ACC112 (cell line): ENCODE results near the gene KIF25.

ENCODE experiments used
- H2AFZ ChIP-seq: fragments of 200-600 bp; sonication (generic); one replicate; pipeline ENCODE4 v1.6.0; 2017; ENCODE audit warnings: antibody characterized with exemption, low read length; ENCODE audit not compliant: unreplicated experiment
- H3K27ac ChIP-seq: fragments of 200-600 bp; sonication (generic); 2 replicates; pipeline ENCODE4 v1.5.1; 2014; ENCODE audit warnings: low read depth, mild to moderate bottlenecking, antibody characterized with exemption, low read length, moderate library complexity
- H3K27me3 ChIP-seq: fragments of 200-600 bp; sonication (generic); 2 replicates; pipeline ENCODE4 v1.6.1; 2014; ENCODE audit warnings: mild to moderate bottlenecking, antibody characterized with exemption, low read length, moderate library complexity, mixed read lengths; ENCODE audit not compliant: insufficient read depth
- H3K36me3 ChIP-seq: fragments of 200-600 bp; sonication (generic); 2 replicates; pipeline ENCODE4 v1.6.1; 2016; ENCODE audit warnings: mild to moderate bottlenecking, antibody characterized with exemption, low read length, moderate library complexity, mixed read lengths; ENCODE audit not compliant: insufficient read depth
- H3K4me1 ChIP-seq: fragments of 200-600 bp; sonication (generic); one replicate; pipeline ENCODE4 v1.6.1; 2016; ENCODE audit warnings: low read length, mixed read lengths; ENCODE audit not compliant: insufficient read depth, unreplicated experiment, control insufficient read depth
- H3K4me3 ChIP-seq: fragments of 200-600 bp; sonication (generic); 2 replicates; pipeline ENCODE4 v1.5.1; 2014; ENCODE audit warnings: mild to moderate bottlenecking, low read depth, low read length
- H3K79me2 ChIP-seq: fragments of 200-600 bp; sonication (generic); one replicate; pipeline ENCODE4 v1.6.0; 2016; ENCODE audit warnings: low read length; ENCODE audit not compliant: control insufficient read depth, unreplicated experiment, insufficient read depth

Gene KIF25

DNA sequence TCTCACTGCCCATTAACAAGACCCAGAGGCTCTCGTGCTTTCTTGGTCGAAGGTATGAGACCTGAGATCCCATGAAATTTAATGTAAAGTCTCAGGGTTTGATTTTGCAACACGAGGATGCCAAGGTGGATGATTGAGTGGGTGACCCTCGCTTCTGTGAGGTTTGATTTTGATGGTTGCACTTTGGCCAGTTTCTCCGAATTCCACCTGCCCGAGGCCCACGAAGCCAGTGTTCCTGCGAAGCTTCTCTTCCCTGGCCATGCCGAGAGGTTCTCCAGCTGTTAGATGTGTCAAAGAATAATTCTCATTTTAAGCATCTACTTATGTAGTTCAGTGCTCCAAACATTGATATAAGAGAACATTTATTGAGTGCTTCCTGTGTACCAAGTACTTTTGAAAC lies at the start of gene KIF25:
Gene KIF25 (plus strand): TSS at position 30 of the 400 bp plus-strand sequence. CDS start 31,915 bp downstream, outside the sequence.
- no peak within 1 kb of the TSS for H3K27ac ChIP-seq
- no peaks in the 10 kb centered on the region for H3K4me1 ChIP-seq
- H2AFZ ChIP-seq, result no peak within 1 kb of the TSS
- H3K27me3 ChIP-seq, result peaks cover 16% of the 10 kb centered on the region
- no peak within 1 kb of the TSS for H3K4me3 ChIP-seq
- no peaks in the 10 kb centered on the region for H3K79me2 ChIP-seq
- no peaks in the 10 kb centered on the region for H3K36me3 ChIP-seq

DNA sequence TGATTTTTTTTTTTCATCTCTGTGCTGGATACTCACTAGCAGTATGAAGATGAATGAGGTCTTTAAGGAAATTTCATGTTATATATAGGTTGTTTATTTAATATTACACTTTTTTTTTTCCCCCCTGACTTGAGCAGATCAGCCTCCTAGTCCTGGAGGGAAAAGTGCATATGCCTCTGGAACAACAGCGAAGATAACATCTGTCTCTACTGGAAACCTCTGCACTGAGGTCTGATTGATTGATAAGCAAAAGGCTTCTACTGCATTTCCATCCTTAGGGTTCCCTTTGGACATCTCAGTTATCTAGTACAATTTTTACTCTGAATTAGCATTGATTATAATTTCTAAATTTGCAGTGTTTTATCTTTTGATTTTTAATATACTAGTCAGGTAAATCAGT lies 49.8 kb upstream of the KIF25 start:
- Histone ChIP-seq H3K79me2 (no peaks in the 10 kb centered on the region), H3K4me3 (no peak overlapping the region), H3K36me3 (peaks cover 12% of the 10 kb centered on the region; the same call in 1 of the 2 replicates), H3K4me1 (no peaks in the 10 kb centered on the region), H2AFZ (no peak overlapping the region), H3K27ac (no peak overlapping the region), H3K27me3 (no peaks in the 10 kb centered on the region)

DNA sequence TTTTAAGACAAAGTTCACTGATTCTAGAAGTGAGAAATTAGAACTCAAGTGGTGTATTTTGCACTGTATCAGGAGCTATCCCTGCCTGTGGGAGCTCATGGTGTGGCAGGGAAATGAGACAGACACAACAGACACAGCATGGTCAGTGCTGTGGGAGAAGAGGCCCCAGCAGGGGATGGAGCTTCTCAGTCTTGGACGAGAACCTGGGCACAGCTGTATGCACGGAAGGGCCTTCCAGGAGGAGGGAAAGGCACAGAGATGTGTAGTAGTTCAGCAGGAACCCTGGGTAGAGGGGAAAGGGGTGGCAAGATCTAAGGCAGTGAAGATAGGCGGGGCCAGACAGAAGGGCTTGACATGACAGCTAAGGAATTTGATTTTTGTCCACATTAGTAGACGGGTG lies 48.8 kb upstream of the KIF25 start:
- Histone ChIP-seq H3K4me3 (no peak overlapping the region), H3K36me3 (peaks cover 11% of the 10 kb centered on the region; the same call in 1 of the 2 replicates), H3K27ac (no peak overlapping the region), H2AFZ (no peak overlapping the region), H3K27me3 (no peaks in the 10 kb centered on the region), H3K4me1 (no peaks in the 10 kb centered on the region), H3K79me2 (no peaks in the 10 kb centered on the region)

DNA sequence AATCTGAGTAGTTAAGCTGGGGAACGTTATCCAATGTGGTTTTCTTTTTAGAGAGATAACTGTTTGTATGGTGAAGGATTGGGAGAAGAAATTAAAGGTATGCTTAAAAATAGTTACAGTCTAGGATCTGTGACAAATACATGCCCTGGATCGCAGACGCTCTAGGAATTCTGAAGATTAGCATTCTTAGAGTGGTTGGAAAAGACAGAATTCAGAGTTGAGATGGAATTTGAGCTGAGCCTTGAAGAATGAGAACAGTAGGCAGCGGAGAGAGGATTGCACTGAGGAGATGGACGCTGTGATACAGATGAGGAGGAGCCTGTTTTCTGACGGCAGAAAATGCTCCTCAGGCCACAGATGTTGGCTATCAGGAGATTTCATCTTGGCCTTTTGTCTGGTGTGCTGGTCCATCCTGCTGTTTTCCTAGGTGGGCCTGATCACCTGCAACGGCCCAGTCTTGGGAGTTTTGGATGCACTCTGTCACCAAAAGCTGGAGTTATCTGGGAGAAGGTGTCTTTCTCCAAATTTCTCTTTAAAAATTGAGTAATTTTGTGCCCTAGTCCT lies 48.3 kb upstream of the KIF25 start:
- Histone ChIP-seq H3K4me1 (no peaks in the 10 kb centered on the region), H3K4me3 (no peak overlapping the region), H3K36me3 (peaks cover 6% of the 10 kb centered on the region; the same call in 1 of the 2 replicates), H3K27me3 (no peaks in the 10 kb centered on the region), H3K27ac (no peak overlapping the region), H3K79me2 (no peaks in the 10 kb centered on the region), H2AFZ (no peak overlapping the region)

- Histone ChIP-seq H3K4me1 (peaks cover 8% of the 10 kb centered on the region), H3K36me3 (0 out of 2 replicates have a peak, but pooled peaks cover 3% of the 10 kb centered on the region), H3K79me2 (peaks cover 3% of the 10 kb centered on the region), H3K27me3 (no peaks in the 10 kb centered on the region), H3K4me3 (no peak overlapping the region), H2AFZ (no peak overlapping the region), H3K27ac (no peak overlapping the region)
Observed at GRCh38 chr6:167951781-167952511, 45.5 kb upstream of the KIF25 start.

DNA sequence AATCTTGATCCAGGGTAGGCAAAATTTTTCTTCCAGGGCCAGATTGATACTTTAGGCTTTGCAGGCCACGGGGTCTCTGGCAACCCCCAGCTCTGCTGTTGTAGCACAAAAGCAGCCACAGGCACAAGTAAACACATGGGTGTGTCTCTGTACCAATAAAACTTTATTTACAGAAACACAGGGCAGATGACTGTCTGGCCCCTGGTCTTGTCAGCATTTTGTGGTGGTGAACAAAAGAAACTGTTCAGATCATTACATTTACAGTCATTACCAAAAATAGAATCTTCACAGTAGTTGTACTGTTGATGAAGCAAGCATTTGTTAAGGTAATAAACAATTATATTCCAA lies 45.0 kb upstream of the KIF25 start:
- H3K4me1 ChIP-seq, result peaks cover 13% of the 10 kb centered on the region
- H3K4me3 ChIP-seq, result no peak overlapping the region
- H3K27me3 ChIP-seq, result no peaks in the 10 kb centered on the region
- H2AFZ ChIP-seq, result no peak overlapping the region
- peaks cover 3% of the 10 kb centered on the region for H3K79me2 ChIP-seq
- no peak overlapping the region for H3K27ac ChIP-seq
- 0 out of 2 replicates have a peak, but pooled peaks cover 3% of the 10 kb centered on the region for H3K36me3 ChIP-seq

DNA sequence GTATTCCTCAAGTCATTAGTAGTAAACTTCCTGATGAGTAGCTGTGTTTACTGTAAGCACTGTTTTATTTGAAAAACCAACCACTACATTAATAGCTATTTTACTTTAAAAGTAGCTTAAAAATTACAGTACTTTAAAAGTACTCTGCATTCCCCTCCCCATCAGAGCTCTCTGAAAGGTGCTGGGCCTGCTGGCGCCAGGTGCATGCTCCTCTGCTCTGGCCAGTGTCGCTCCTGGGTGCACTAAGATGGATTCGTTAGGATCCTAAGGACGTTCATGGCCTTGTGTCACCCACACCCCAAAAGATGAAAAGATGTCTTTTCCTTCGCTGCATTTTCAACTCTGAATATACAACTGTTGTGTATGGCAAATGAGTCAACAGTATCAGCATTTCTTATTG lies 43.9 kb upstream of the KIF25 start:
- Histone ChIP-seq H3K27me3 (no peaks in the 10 kb centered on the region), H3K4me1 (peaks cover 16% of the 10 kb centered on the region), H3K27ac (no peak overlapping the region), H3K4me3 (no peak overlapping the region), H2AFZ (no peak overlapping the region), H3K79me2 (peaks cover 3% of the 10 kb centered on the region), H3K36me3 (0 out of 2 replicates have a peak, but pooled peaks cover 3% of the 10 kb centered on the region)

DNA sequence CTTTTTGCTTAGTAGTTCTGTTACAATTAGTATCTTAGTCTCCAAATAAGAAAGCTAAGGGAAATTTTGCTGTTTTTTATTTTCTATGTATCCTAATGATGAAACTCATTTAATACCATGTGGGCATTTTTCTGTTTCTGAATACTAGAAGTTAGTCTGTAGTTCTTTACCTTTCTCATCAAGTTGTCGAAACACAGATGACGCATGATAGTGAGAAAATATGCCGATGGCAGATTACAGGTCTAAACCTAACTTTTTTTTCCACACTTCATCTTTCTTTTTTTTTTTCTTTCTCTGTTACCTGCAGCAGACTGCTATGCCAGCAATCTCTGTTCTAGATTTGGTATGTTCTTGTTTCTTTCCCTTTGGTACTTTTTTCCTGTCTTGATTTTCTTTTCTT lies 43.3 kb upstream of the KIF25 start:
- Histone ChIP-seq H3K4me3 (no peak overlapping the region), H2AFZ (no peak overlapping the region), H3K4me1 (peaks cover 16% of the 10 kb centered on the region), H3K27me3 (no peaks in the 10 kb centered on the region), H3K27ac (no peak overlapping the region), H3K79me2 (peaks cover 3% of the 10 kb centered on the region), H3K36me3 (0 out of 2 replicates have a peak, but pooled peaks cover 3% of the 10 kb centered on the region)

DNA sequence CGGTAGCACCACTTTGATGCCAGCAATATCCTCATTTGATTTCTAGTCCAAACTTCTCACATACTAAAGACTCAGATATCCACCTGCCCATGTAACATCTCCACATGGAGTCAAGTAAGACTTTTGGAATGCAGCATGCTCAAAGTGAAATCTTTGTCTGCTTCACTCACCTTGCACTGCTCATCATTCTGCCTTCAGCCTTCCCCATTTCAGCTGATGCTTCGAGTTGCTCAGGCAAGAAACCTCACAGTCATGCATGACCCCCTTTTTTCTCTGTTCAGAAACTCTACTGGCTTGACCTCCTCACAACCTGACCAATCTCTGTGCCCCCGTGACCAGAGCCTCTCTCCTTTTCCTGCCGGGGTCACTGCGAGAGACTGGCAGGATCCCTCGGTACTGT lies 41.0 kb upstream of the KIF25 start:
- Histone ChIP-seq H3K36me3 (no peaks in the 10 kb centered on the region), H3K4me1 (peaks cover 16% of the 10 kb centered on the region), H3K27me3 (no peaks in the 10 kb centered on the region)

DNA sequence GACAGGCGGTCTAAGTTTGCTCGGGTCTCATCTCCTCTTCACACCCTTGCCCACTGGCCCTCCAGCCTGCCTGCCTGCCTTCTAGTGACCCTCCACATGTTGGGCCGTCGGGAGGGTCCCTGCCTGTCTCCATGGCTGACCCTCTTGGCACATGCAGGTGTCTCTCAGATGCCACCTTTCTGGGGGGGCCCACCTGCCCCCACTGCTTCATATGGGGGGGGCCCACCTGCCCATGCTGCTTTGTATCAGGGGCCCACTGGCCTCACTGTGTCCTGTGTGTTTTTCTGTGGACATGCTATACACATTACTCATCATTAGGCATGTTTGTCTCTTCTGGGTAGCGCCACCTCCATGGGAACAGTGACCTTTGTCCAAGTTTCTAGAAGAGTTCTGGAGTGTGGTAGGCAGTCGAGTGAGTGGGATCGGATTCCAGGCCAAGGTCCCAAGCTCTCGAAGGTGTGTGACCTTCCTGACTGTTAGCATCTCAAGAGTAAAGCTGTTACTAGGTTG lies 40.4 kb upstream of the KIF25 start:
- H3K4me3 ChIP-seq, result peak overlapping the region; percentile 13; the same call in 1 of the 2 replicates
- peaks cover 16% of the 10 kb centered on the region for H3K4me1 ChIP-seq
- peaks cover 3% of the 10 kb centered on the region for H3K79me2 ChIP-seq
- H2AFZ ChIP-seq, result no peak overlapping the region
- no peaks in the 10 kb centered on the region for H3K27me3 ChIP-seq
- no peak overlapping the region for H3K27ac ChIP-seq
- H3K36me3 ChIP-seq, result no peaks in the 10 kb centered on the region

More for the DNA sequence above, 41.0 kb upstream of the KIF25 start:
- no peak overlapping the region for H2AFZ ChIP-seq
- H3K79me2 ChIP-seq, result peaks cover 3% of the 10 kb centered on the region
- no peak overlapping the region for H3K4me3 ChIP-seq
- no peak overlapping the region for H3K27ac ChIP-seq

DNA sequence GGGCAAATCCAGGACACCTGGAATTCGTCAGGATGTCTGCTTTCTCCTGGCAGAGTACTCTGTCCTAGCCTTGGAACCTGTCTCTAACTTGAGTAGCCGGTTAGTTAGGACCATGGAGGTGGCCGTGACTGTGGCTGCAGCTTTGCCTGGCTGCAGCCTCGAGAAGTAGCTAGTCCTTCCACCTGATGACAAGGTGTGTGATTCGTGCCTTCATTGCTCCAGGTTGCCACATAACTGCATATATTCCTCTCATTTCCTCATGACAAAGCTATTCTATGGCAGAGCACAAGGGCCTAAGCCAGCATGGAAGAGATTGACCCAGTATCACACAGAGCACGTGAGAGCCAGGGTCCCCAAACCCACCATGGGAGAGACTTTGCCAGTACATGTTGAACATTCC lies 39.8 kb upstream of the KIF25 start:
- Histone ChIP-seq H3K36me3 (no peaks in the 10 kb centered on the region), H3K4me3 (peak overlapping the region; percentile 13; the same call in 1 of the 2 replicates), H3K79me2 (peaks cover 3% of the 10 kb centered on the region), H2AFZ (no peak overlapping the region), H3K27me3 (no peaks in the 10 kb centered on the region), H3K27ac (no peak overlapping the region), H3K4me1 (peaks cover 16% of the 10 kb centered on the region)
